HG03095 (cell line): ENCODE data around the gene SORCS2.

Experiments used
- ATAC-seq: cut with Tn5 transposase; IDR thresholded peaks from one replicate; pipeline ENCODE4 v1.9.1; 2021; ENCODE audit warnings: moderate library complexity; ENCODE audit not compliant: unreplicated experiment

Gene SORCS2

DNA sequence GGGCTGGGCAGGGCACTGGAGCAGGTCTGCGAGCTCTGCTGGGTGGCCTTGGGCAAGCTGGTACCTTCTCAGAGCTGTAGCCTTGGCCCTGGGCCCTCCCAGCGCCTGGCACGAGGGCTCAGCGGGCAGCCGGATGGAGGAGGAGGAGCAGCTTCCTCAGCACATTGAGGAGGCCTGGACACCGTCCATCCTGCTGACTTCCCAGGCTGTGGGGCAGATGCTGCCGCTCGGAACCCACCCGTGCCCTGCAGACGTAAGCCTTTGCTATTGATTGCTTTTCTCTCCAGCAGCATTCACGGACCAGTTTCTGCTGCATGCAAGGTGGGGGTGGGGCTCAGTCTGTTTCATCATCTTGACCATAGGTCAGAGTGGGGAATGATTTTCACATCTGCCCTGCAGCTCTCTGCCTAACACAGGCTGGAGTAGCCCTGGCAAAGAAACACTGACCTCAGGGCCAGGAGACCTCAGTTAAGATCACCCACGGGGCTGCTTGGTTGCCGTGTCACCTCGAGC, 323.1 kb downstream of the SORCS2 start:
- ATAC-seq = no peak

DNA sequence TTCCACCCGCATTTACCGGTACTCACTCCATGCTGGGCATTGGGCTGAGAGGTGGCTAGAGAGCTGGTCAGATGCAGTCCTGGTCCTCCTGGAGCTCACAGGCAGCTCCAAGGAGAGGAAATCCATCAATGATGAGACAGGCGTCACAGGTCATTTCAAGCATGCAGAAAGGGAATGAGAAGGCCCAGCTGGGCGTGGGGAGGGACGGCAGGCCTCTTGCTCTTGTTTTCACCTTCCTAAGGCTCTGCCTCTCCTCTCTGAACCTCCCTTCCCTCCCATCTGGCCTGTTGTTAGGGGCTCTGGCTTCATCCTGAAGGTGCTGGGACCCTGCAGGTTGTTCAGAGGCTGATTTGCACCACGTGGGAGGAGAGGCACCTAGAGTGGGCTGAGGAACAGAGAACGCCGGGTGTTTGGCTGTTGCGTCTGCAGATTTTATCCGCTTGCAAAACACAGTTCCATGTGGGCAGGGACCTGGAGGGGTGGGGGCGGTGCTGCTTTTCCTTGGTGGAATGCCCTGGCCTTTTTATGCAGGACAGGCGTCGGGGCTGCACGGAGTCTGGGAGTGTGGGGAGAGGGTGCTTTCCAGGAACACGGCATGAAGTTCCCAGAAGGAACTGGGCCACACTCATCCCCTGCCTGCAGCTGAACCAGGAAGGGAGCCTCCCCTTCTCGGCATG, 323.9 kb downstream of the SORCS2 start:
- ATAC-seq = no peak

DNA sequence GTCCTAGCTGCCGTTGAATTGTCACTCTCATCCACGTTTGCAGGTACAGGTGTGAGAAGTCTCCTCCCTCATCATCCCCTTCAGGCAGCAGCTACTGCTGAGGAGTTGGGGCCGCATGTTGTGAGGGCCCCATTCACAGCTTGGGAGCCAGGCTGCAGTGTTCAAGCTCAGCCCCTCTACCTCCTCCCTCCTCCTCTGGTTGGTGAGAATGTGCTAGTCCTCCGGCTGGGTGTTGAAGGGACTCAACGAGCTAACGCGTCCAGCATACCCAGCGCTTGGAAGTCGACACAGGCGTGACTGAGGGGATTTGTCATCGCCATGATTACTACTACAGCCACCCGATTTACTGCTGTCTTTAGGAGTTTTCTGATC, 324.4 kb downstream of the SORCS2 start:
- no peak for ATAC-seq

DNA sequence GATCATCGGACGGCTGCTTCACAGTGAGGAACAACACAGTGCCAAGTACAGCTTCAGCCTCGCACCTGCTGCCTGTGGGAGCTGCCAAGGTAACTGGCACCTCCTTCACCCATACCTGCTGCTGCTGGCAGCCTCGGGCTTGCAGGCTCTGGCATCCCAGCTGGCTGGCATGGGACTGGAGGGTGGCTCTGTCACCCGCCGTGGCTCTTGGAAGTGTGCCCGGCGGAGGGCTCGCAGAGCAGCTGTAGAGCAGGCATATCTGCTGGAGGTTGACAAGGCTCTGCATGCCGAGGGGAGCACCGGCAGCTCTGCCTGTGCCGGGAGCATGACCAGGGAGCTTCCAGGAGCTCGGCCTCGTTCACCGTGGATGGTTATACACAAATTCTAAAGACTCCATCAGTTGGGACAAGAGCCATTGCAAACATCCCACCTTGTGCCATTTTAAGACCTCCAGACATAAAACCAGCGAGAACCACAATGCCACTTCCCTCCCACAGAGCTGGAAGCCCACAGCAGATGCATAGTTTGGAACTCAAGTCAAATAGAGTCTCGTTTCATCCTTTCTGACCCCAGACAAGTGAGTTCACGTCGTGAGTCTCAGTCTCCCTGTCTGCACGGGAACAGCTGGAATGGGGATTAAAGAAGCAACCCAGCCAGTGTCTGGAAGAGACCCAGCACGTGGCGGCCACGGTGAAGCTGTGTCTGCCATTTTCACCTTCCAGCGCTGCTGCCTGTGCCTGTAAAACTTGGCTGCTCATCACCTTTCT, 326.7 kb downstream of the SORCS2 start:
- no peak for ATAC-seq

DNA sequence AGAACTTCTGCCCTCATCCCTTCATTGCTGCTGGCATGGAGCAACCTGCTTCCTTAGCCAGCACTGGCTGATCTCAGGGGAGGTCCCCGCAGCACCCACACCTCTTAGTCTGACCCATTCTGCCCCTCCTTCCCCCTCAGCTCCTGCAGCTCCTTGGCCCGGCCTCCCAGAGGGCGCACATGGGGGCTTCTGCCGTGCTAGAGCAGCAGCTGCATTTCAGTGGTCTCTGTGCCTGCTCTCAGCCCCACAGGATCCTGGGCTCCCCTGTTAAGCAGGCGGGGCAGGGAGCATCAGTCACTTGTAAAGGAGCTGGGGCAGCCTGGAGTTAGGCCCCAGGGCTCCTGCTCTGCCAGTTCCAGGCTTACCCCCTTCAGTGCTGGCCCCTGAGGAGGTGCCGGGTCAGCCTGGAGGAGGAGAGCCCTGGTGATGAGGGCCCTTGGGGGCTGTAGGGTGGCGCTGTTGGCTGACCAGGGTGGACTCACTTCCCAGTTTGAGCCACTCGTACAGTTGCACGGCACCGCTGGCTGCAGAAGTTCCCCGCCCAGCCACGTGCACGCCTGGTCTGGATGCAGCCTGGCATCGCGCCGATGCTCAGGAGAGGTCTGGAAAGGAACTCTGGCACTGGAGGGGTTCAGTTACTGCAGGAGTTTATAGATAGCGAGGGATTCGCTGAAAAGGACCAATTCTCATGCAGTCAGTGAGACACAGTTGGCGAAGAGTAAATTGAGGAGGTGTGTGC, 327.5 kb downstream of the SORCS2 start:
- ATAC-seq = no peak

DNA sequence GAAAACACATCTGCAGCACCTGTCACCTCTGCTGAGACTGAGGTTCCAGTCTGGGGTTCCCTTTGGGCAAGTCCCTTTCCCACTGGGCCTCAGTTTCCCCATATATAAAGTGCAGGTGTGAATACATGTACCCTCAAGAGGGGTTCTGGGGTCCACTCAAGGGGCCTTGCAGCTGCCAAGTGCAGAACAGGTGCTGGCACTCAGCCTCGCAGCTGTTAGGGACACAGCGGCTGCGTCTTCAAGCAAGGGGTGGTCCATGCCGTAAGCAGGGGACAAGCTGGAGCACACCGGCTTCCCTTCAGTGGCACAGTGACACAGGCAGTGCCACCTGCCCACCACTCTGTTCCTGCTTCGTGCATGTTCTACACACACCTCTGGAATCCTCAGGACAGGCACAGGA, 329.3 kb downstream of the SORCS2 start:
- no peak for ATAC-seq

DNA sequence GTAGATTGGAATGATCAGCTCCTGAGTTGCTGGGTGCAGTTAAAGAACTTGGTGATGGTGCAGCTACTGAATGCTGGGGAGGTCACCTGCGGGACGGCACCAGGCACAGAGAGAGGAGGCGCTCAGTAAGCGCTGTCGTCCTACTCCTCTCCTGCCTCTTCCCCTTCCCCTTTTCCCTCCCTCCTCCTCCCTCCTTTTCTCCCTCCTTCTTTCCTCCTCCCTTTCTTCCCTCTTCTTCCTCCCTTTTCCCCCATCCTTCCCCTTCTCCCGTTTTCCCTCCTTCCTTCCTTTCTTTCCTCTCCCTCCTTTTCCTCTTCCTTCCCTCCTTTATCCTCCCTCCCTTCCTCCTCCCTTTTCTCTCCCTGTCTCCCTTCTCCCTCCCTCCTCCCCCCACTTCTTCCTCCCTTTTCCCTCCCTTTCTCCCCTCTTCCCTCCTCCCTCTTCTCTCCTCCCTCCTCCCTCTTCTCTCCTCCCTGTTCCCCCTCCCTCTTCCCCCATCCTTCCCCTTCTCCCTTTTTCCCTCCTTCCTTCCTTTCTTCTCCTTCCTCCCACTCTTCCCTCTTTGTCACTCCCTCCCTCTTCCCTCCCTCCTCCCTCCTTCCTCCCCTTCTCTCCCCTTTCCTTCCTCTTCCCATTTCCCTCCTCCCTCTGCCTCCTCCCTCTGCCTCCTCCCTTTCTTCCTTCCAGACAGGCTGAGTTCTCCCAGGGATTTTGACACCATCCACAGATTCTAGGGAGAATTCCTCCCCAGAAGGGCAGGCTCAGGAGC, 330.3 kb downstream of the SORCS2 start:
- ATAC-seq = no peak

DNA sequence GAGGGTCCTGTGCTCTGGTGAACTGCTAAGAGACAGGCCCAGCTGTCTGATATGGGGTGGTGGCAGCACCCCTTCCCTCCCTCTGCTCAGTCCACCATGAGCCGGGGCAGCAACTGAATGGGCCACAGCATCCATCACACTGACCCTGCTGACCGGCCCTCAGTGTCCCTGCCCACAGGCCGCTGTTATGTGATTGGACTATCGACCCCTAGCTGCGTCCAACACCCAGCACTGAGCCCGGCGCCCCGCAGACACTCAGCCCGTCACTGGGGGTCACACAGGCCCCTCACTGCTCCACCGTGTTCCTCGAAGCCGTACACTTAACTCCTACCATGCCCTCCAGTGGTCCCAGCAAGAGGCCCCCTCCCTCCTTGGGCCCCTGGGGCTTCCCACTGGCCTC, 331.2 kb downstream of the SORCS2 start:
- no peak for ATAC-seq

DNA sequence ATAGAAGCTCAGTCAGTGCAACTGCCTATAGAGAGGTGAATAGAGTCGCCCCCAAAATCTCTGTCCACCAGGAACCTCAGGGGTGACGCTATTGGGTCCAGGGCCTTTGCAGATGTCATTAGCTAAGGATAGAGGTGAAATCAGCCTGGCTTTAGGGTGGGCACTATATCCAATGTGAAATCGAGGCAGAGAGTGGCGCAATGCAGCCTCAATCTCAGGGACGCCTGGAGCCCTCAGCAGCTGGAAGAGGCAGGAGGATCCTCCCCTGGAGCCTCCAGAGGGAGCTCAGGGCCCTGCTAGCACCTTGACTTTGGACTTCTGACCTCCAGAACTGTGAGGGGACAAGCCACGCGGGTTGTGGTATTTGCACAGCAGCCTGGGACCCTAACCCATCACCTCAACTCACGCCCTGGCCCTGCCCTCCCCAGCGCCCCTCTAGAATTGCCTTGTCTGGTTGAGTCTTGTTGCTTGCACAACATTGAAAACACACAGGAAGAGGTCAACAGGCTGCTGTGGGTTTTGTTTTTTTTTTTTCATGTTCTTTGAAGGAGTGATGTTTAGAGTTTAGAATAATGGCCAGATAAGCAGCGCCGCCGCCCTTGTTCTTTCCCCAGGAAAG, 331.8 kb downstream of the SORCS2 start:
- no peak for ATAC-seq

DNA sequence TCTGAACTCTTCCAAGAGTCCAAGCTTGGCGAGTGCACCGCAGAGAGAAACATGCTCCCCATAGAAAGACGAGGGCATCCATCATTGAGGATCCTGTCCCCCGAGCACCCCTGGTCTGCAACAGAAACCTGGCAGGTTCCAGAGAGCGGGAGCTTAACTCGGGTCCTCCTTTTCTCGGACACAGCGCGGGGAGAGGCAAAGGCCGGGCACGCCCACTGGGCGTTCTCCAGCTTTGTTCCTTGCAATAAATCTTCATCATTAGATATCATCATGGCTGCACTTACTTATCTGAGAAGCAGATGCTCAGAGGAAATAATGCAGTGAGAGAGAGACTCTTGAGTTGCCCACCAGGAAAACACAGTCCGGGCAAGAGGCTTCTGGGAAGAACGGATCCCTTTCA, 332.5 kb downstream of the SORCS2 start:
- no peak for ATAC-seq

DNA sequence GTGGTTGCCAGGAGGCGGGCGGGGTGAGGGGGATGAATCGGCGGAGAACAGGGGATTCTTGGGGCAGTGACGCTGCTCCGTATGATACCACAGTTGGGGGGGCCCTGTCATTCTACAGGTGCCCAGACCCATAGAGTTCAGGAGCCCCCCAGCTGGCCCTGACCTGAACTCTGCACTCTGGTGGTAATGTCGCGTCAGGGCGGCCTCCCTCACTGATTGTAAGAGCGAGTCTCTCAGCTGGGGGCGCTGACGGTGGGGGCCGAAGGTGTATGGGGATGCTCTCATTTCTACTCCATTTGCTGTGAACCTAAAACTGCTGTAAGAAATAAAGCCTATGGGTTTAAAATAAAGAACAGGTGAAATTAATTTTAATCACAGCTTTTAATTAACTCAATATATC, 334.2 kb downstream of the SORCS2 start:
- ATAC-seq = no peak

DNA sequence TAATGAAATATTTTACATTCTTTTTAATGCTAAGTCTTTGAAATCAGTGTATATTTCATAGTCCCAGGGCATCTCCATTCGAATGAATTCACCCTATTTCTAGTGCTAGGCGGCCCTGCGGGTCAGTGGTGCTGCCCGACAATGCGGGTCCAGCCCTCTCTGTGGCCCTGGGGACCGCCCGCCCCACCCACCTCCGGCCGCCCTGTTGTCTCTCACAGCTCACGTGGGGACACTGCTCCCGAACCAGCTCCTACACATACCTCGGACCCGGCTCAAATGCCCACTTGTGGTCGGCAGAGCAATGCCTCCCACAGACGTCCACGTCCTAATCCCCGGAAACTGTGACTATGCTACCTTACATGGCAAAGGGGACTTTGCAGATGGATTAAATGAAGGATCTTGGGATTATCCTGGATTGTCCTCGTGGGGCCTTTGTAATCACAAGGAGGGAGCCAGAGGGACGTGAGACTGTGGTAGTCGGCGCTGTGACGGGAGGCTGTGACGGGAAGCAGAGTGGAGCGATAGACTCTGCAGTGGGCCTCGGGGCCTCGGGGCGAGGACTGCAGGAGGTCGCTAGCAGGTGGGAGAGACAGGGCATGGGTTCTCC, 334.7 kb downstream of the SORCS2 start:
- no peak for ATAC-seq

DNA sequence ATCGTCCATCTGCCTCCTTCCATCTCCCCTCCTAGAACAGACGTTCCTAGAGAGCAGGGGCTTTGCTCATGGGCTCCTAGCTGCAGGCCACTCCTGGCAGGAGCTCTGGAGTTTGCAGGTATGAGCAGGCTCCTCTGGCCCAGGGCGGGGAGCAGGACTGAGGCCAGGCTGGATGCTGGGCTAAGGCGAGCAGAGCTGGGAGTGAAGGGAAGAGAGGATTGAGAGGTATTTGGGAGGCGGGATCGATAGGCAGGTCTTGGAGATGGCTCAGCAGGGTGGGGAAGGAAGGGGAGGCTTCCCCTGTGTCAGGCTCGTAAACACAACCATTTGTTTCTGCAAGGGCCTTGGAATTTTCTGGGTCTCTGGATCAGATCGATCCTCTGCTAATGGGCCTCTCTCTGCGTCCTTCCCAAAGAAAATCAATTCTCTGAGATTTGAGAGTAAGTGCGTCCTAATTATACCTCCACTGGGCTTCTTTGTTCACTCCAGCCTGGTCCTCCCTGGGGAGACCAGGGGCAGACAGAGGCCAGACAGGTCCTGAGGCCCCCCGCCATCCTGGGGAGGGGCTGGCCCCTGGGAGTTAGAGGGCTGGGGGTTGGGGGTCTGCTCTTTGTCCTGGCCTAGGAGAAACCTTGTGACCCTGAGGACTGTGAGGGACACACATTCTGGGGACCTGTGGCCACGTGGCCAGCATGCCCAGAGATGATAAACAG, 337.2 kb downstream of the SORCS2 start:
- ATAC-seq = no peak

DNA sequence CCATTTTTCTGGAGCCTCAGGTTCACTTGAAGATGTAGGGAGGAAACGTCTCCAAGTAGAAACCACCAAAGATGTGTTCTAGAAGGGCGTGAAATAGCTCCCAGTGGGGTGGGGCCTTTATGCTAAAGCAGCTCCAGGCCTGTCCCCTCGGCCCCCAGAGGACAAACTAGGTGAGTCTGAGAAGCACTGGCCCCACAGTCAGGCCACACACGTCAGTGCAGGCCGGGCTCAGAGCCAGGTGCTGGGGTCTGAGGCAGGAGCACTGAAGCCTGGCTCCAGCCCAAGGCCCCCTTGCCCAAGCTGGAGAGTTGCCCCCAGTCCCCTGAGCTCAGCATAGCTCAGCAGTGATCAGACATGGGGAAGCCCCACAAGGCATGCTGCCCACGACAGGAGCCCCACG, 337.7 kb downstream of the SORCS2 start:
- no peak for ATAC-seq

DNA sequence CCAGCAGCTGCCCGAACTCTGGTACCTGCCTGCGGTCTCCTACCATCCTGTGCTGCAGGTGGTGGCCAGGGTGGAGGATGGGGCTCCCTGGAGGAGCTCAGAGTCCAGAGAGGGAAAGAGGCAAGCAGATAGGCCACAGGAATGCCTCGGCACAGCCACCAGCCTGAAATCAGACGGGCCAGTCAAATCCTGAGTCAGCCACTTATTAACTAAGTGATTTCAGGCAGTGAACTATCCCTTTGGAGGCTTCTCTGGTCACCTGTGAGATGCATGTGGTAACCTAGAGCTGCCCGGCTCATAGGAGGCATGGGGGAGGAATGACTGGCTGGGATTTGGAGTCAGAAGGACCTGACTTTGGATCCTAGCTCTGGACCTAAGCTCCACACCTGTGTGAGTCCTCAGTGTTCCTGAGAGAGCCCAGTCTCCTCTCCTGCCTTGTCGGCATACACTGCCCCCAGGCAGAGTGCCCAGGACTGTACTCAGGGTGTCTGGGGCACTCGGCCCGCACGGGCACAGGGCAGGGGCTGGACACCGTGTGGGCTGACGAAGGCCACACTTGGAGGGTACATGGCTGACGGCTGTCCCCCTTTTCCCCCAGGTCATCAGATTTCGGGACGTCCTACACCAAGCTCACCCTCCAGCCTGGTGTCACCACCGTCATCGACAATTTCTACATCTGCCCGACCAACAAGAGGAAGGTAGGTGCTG, 338.7 kb downstream of the SORCS2 start:
- no peak for ATAC-seq

DNA sequence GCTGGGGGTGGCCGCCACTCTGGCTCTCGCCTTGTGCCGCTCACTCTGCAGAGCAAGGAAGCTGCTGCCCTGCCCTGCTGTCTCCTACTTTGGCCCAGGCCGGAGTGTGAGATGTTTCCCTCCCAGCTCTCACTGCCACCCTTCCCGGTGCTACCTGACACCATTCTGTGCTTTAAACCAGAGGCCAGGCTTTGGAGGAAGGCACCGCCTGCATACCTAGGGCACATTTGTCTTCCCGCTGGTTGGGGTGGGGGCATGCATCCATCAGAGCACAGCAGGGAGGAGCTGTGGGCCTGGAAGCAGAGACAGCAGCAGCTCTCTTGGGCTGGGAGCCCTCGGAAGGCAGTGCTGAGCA, 339.3 kb downstream of the SORCS2 start:
- ATAC-seq = no peak

DNA sequence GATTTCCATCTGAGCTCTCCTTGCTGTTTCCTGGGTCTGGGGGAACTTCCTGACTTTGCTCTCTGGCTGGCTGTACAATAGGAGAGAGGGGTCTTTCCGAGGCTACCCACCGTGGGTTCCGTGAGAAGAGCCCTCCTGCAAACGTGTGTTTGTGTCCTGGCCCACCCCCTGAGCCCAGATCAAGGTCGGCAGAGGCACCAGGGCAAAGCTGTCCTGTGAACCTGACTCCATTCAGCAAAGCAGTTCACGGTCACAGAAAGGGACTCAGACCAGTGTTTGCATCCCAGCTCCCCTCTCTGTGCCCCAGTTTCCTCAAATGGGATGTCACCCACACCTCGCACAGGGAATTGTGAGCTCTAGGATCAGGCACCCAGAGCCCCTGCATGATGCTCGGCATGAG, 339.7 kb downstream of the SORCS2 start:
- no peak for ATAC-seq

DNA sequence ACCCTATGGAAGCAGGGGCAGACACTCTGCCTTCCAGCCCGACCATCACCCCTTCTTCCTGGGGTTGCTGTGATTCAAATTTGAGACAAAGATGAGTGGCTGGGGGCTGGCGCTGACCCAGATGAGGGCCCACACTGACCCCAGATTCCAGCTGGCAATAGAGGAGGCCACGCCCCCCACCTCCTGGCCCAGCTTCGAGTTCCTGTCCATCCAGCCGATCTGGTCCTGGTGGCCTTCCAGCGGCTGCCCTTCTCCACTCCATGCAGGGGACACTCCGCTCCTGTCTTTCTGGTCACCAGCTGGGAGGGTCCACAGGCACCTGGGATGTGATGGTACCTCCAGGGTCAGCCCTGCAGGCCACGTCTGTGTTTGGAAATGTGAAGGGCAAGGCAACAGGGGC, 340.9 kb downstream of the SORCS2 start:
- ATAC-seq = no peak

DNA sequence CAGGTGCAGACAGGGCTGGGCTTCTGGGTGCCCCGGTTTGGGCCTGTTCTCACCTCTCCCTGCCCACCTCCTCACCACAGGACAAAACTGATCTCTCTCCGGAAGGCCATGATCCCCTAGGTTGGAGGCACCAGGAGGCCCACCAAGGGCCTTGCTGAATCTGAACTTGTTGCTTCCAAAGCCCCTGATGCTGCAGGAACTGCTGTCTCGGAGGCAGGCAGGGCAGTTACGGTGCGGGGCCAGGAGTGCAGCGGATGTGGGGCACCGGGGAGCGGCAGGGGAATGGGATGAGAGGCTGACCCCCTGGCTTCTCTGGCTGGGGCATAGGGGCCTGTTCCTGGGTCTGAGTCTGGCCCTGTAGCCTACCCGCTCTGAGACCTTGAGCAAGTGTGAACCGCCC, 342.8 kb downstream of the SORCS2 start:
- ATAC-seq = no peak
